ENCODE data around the gene RNF224. TPM values are rescaled to one million over a fixed set of nuclear protein-coding genes. Genes with fewer than 3 reads are reported as not detected.

Gene RNF224
- total RNA-seq, 3 donors from 2014 or later = not detected

GRCh38 chr9:137269231-137269772 is 42.0 kb downstream of the RNF224 start:
- Mint-ChIP-seq H3K4me3 (no peak overlapping the region), H3K27me3 (ENCODE audit: low read depth) (no peaks in the 10 kb centered on the region), H3K9me3 (no peaks in the 10 kb centered on the region), H3K4me1 (ENCODE audit: low read depth) (peaks cover 7% of the 10 kb centered on the region), H3K36me3 (ENCODE audit: insufficient read depth) (peaks cover 18% of the 10 kb centered on the region)
- DNase-seq (no peak), ATAC-seq (no peak)

- DNase-seq = no peak
- Mint-ChIP-seq H3K4me3 (no peak overlapping the region), H3K4me1 (ENCODE audit: low read depth) (peaks cover 13% of the 10 kb centered on the region), H3K27me3 (ENCODE audit: low read depth) (no peaks in the 10 kb centered on the region), H3K36me3 (ENCODE audit: insufficient read depth) (peaks cover 17% of the 10 kb centered on the region), H3K9me3 (no peaks in the 10 kb centered on the region)
- peak; percentile 18 to 61 for ATAC-seq
These were observed 43.8 kb downstream of the RNF224 start for GRCh38 chr9:137270929-137271695.

GRCh38 chr9:137271696-137272076 is 44.4 kb downstream of the RNF224 start:
- Mint-ChIP-seq H3K9me3 (no peaks in the 10 kb centered on the region), H3K36me3 (ENCODE audit: insufficient read depth) (peaks cover 17% of the 10 kb centered on the region), H3K4me1 (ENCODE audit: low read depth) (peaks cover 16% of the 10 kb centered on the region), H3K27me3 (ENCODE audit: low read depth) (no peaks in the 10 kb centered on the region), H3K4me3 (no peak overlapping the region)
- ATAC-seq = peak in 1 of 2 donors; percentile 7
- DNase-seq = no peak

GRCh38 chr9:137272241-137273094 is 45.2 kb downstream of the RNF224 start:
- peaks cover 17% of the 10 kb centered on the region for H3K4me1 Mint-ChIP-seq (ENCODE audit: low read depth)
- peaks cover 17% of the 10 kb centered on the region for H3K36me3 Mint-ChIP-seq (ENCODE audit: insufficient read depth)
- ATAC-seq (no peak), DNase-seq (no peak)
- H3K4me3 Mint-ChIP-seq = no peak overlapping the region
- no peaks in the 10 kb centered on the region for H3K27me3 Mint-ChIP-seq (ENCODE audit: low read depth)
- H3K9me3 Mint-ChIP-seq = no peaks in the 10 kb centered on the region

- no peaks in the 10 kb centered on the region for H3K27me3 Mint-ChIP-seq (ENCODE audit: low read depth)
- H3K4me1 Mint-ChIP-seq (ENCODE audit: low read depth) = peaks cover 19% of the 10 kb centered on the region
- H3K36me3 Mint-ChIP-seq (ENCODE audit: insufficient read depth) = peaks cover 17% of the 10 kb centered on the region
- H3K9me3 Mint-ChIP-seq = no peaks in the 10 kb centered on the region
- no peak overlapping the region for H3K4me3 Mint-ChIP-seq
- ATAC-seq (no peak), DNase-seq (no peak)
These were observed 45.8 kb downstream of the RNF224 start for GRCh38 chr9:137273095-137273490.

- Mint-ChIP-seq H3K9me3 (no peaks in the 10 kb centered on the region), H3K4me1 (ENCODE audit: low read depth) (peaks cover 19% of the 10 kb centered on the region), H3K27me3 (ENCODE audit: low read depth) (no peaks in the 10 kb centered on the region), H3K36me3 (ENCODE audit: insufficient read depth) (peaks cover 14% of the 10 kb centered on the region), H3K4me3 (no peak overlapping the region)
- ATAC-seq = no peak
- no peak for DNase-seq
These were observed 46.5 kb downstream of the RNF224 start for GRCh38 chr9:137273611-137274320.

- H3K9me3 Mint-ChIP-seq = no peaks in the 10 kb centered on the region
- peak overlapping the region; percentile 29 for H3K4me3 Mint-ChIP-seq
- H3K27me3 Mint-ChIP-seq (ENCODE audit: low read depth) = no peaks in the 10 kb centered on the region
- H3K36me3 Mint-ChIP-seq (ENCODE audit: insufficient read depth) = peaks cover 3% of the 10 kb centered on the region
- ATAC-seq (no peak), DNase-seq (no peak)
- peaks cover 19% of the 10 kb centered on the region for H3K4me1 Mint-ChIP-seq (ENCODE audit: low read depth)
These were observed 47.9 kb downstream of the RNF224 start for GRCh38 chr9:137275203-137275587.

- no peak for ATAC-seq
- Mint-ChIP-seq H3K4me3 (no peak overlapping the region), H3K27me3 (ENCODE audit: low read depth) (no peaks in the 10 kb centered on the region), H3K36me3 (ENCODE audit: insufficient read depth) (peaks cover 3% of the 10 kb centered on the region), H3K4me1 (ENCODE audit: low read depth) (peaks cover 19% of the 10 kb centered on the region), H3K9me3 (no peaks in the 10 kb centered on the region)
- no peak for DNase-seq
These were observed 48.5 kb downstream of the RNF224 start for GRCh38 chr9:137275588-137276472.

GRCh38 chr9:137276473-137277328 is 49.4 kb downstream of the RNF224 start:
- H3K9me3 Mint-ChIP-seq = no peaks in the 10 kb centered on the region
- ATAC-seq (no peak), DNase-seq (no peak)
- H3K27me3 Mint-ChIP-seq (ENCODE audit: low read depth) = no peaks in the 10 kb centered on the region
- peaks cover 13% of the 10 kb centered on the region for H3K4me1 Mint-ChIP-seq (ENCODE audit: low read depth)
- H3K4me3 Mint-ChIP-seq = peak overlapping the region; percentile 21
- peaks cover 3% of the 10 kb centered on the region for H3K36me3 Mint-ChIP-seq (ENCODE audit: insufficient read depth)

GRCh38 chr9:137277329-137278041 is 50.2 kb downstream of the RNF224 start, which contains the start of gene TOR4A:
Gene TOR4A, plus strand, starts transcription at chr9:137277726. Its CDS starts 964 bp downstream, at chr9:137278690.
- Mint-ChIP-seq H3K4me1 (ENCODE audit: low read depth) (peaks cover 13% of the 10 kb centered on the region), H3K36me3 (ENCODE audit: insufficient read depth) (peaks cover 4% of the 10 kb centered on the region), H3K9me3 (no peaks in the 10 kb centered on the region), H3K4me3 (peak within 1 kb of the TSS; percentile 79), H3K27me3 (ENCODE audit: low read depth) (peaks cover 6% of the 10 kb centered on the region)
- peak; percentile 58 to 61 for ATAC-seq
- DNase-seq = no peak

GRCh38 chr9:137278061-137278701 is 50.9 kb downstream of the RNF224 start:
- ATAC-seq (peak; percentile 5 to 9), DNase-seq (no peak)
- H3K9me3 Mint-ChIP-seq = no peaks in the 10 kb centered on the region
- H3K36me3 Mint-ChIP-seq (ENCODE audit: insufficient read depth) = peaks cover 5% of the 10 kb centered on the region
- H3K4me3 Mint-ChIP-seq = peak overlapping the region; percentile 79
- H3K27me3 Mint-ChIP-seq (ENCODE audit: low read depth) = peaks cover 7% of the 10 kb centered on the region
- H3K4me1 Mint-ChIP-seq (ENCODE audit: low read depth) = peaks cover 15% of the 10 kb centered on the region
